H1 (cell line): ENCODE results near the gene PLEK2.

Experiments
- ATF3 ChIP-seq: IDR thresholded peaks from 2 replicates; pipeline ENCODE4 v1.6.1; 2011; ENCODE audit warnings: low read depth, mild to moderate bottlenecking, low read length; ENCODE audit not compliant: insufficient read depth
- BRCA1 ChIP-seq: IDR thresholded peaks from 2 replicates; pipeline ENCODE4 v1.6.1; 2012; ENCODE audit warnings: low read depth, low read length, improper control_type of control experiment
- EGR1 ChIP-seq: IDR thresholded peaks from 2 replicates; pipeline ENCODE4 v1.6.1; 2011; ENCODE audit warnings: low read depth, low read length, borderline replicate concordance
- FOSL1 ChIP-seq: IDR thresholded peaks from 2 replicates; pipeline ENCODE4 v1.6.1; 2011; ENCODE audit warnings: mild to moderate bottlenecking, low read depth, low read length, moderate library complexity; ENCODE audit not compliant: insufficient read depth
- POLR2A ChIP-seq, 2 experiments: IDR thresholded peaks; 1 replicate in 1 of 2; 2 replicates in 1 of 2; pipeline ENCODE4 v1.6.1; 2011; ENCODE audit warnings: low read depth in 2 of 2, low read length in 2 of 2, mild to moderate bottlenecking in 2 of 2; ENCODE audit errors: control extremely low read depth in 1 of 2
- POLR2AphosphoS5 ChIP-seq: IDR thresholded peaks from 2 replicates; pipeline ENCODE4 v1.6.1; 2011; ENCODE audit warnings: low read depth, low read length
- RAD21 ChIP-seq, 2 experiments: IDR thresholded peaks in 1 of 2; conservative IDR thresholded peaks in 1 of 2; 2 replicates each; pipeline ENCODE4 v1.6.1; 2011; ENCODE audit warnings: low read depth in 2 of 2, low read length in 2 of 2, improper control_type of control experiment in 1 of 2, inconsistent platforms in 1 of 2, mild to moderate bottlenecking in 1 of 2, moderate library complexity in 1 of 2
- TAF1 ChIP-seq: IDR thresholded peaks from 2 replicates; pipeline ENCODE4 v1.6.1; 2011; ENCODE audit warnings: mild to moderate bottlenecking, low read depth, low read length
- TCF12 ChIP-seq: IDR thresholded peaks from 2 replicates; pipeline ENCODE4 v1.6.1; 2011; ENCODE audit warnings: low read depth, mild to moderate bottlenecking, low read length
- TF ChIP-seq, protein P1 (sequence below), 3 experiments: IDR thresholded peaks; 1 replicate in 2 of 3; 2 replicates in 1 of 3; pipeline versions ENCODE4 v1.5.1 to v1.6.1; 2011; ENCODE audit warnings: low read length in 3 of 3, mild to moderate bottlenecking in 3 of 3, inconsistent platforms in 2 of 3, low read depth in 1 of 3, moderate library complexity in 1 of 3; ENCODE audit not compliant: insufficient read depth in 1 of 3; ENCODE audit errors: control extremely low read depth in 1 of 3
- TF ChIP-seq, protein P2 (sequence below): IDR thresholded peaks from 2 replicates; pipeline ENCODE4 v1.6.1; 2012; ENCODE audit warnings: inconsistent platforms

- no peak for TF ChIP-seq EGR1
- no peak for TF ChIP-seq ATF3
- no peak for TF ChIP-seq TAF1
- no peak for TF ChIP-seq RAD21 (IDR thresholded peaks at IDR 0.05 in 1 of 2, conservative IDR thresholded peaks at IDR 0.05 in 1 of 2; ENCODE audit: low read depth in 2 of 2, low read length in 2 of 2)
- TF ChIP-seq, protein P1, sequence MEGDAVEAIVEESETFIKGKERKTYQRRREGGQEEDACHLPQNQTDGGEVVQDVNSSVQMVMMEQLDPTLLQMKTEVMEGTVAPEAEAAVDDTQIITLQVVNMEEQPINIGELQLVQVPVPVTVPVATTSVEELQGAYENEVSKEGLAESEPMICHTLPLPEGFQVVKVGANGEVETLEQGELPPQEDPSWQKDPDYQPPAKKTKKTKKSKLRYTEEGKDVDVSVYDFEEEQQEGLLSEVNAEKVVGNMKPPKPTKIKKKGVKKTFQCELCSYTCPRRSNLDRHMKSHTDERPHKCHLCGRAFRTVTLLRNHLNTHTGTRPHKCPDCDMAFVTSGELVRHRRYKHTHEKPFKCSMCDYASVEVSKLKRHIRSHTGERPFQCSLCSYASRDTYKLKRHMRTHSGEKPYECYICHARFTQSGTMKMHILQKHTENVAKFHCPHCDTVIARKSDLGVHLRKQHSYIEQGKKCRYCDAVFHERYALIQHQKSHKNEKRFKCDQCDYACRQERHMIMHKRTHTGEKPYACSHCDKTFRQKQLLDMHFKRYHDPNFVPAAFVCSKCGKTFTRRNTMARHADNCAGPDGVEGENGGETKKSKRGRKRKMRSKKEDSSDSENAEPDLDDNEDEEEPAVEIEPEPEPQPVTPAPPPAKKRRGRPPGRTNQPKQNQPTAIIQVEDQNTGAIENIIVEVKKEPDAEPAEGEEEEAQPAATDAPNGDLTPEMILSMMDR (IDR thresholded peaks at IDR 0.05; ENCODE audit: control extremely low read depth in 1 of 3, insufficient read depth in 1 of 3, low read depth in 1 of 3, low read length in 3 of 3), result no peak
- TF ChIP-seq POLR2AphosphoS5, result no peak
- no peak for TF ChIP-seq FOSL1
- TF ChIP-seq, protein P2, sequence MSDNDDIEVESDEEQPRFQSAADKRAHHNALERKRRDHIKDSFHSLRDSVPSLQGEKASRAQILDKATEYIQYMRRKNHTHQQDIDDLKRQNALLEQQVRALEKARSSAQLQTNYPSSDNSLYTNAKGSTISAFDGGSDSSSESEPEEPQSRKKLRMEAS, result no peak
- no peak for TF ChIP-seq POLR2A (IDR thresholded peaks at IDR 0.05; ENCODE audit: control extremely low read depth in 1 of 2, low read depth in 2 of 2, low read length in 2 of 2)
- TF ChIP-seq BRCA1, result no peak
- TF ChIP-seq TCF12, result no peak
These were observed 41.1 kb downstream of the PLEK2 start for GRCh38 chr14:67370830-67371229.
